GM21529 (cell line): ENCODE results near the gene MST1.

ENCODE experiments used
- ATAC-seq: cut with Tn5 transposase; IDR thresholded peaks from one replicate; pipeline ENCODE4 v1.9.1; 2021; ENCODE audit not compliant: unreplicated experiment

Gene MST1

DNA sequence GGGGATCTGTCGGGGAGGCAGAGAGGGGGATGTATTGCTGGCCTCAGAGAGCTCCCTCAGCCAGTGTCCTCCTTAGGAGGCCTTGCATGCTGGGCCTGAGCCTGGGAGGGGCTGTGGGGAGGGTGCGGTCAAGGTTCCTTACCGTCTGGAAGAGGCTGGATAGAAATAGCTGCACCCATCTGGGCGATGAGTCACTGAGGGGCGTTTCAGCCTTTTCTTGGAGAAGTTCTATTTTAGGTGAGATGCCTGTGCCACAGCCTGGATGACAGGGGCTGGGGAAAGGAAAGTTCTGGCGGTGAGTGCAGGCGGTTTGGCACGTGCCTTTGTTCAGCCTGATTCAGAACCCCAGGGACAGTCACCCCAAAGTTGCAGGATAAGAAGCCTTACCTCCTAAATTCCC is 50.8 kb downstream of the MST1 start:
- no peak for ATAC-seq

- no peak for ATAC-seq
These were observed 52.2 kb downstream of the MST1 start for GRCh38 chr3:49636883-49637609.

GRCh38 chr3:49634736-49635135 is 54.5 kb downstream of the MST1 start:
- no peak for ATAC-seq
